NCI-H2227 (cell line): ENCODE results near the gene RHOG.

Experiments used
- DNase-seq: peaks from one replicate; lab custom pipeline; 2025; ENCODE audit not compliant: unreplicated experiment; lab: John Stamatoyannopoulos, UW

RHOG gene

GRCh38 chr11:3860375-3860774 is 19.6 kb upstream of the RHOG start:
- DNase-seq, result no peak

- peak; percentile 69 for DNase-seq
Measured at GRCh38 chr11:3859373-3859881, 18.7 kb upstream of the RHOG start.

GRCh38 chr11:3857628-3858027 is 16.9 kb upstream of the RHOG start:
- no peak for DNase-seq

- DNase-seq, result no peak
Measured at GRCh38 chr11:3856856-3857553, 16.2 kb upstream of the RHOG start.

- peak; percentile 64 for DNase-seq
Measured at GRCh38 chr11:3855808-3856491, 15.2 kb upstream of the RHOG start.

- peak; percentile 99 for DNase-seq
Measured at GRCh38 chr11:3854977-3855807, 14.4 kb upstream of the RHOG start, which contains the start of gene STIM1. STIM1 (plus strand) TSS chr11:3855664; CDS start chr11:3856271, 607 bp downstream.

- DNase-seq, result peak; percentile 73
Measured at GRCh38 chr11:3854660-3854976, 13.9 kb upstream of the RHOG start.

- DNase-seq, result no peak
Measured at GRCh38 chr11:3853899-3854659, 13.3 kb upstream of the RHOG start.

GRCh38 chr11:3853545-3853842 is 12.7 kb upstream of the RHOG start:
- no peak for DNase-seq

GRCh38 chr11:3849297-3849874 is 8.6 kb upstream of the RHOG start:
- peak; percentile 80 for DNase-seq

- no peak for DNase-seq
Measured at GRCh38 chr11:3845670-3846069, 4.9 kb upstream of the RHOG start.

- no peak for DNase-seq
Measured at GRCh38 chr11:3845246-3845645, 4.5 kb upstream of the RHOG start.

- DNase-seq, result no peak
Measured at GRCh38 chr11:3843326-3843725, 2.6 kb upstream of the RHOG start.

GRCh38 chr11:3841426-3842350 is 929 bp upstream of the RHOG start:
- DNase-seq, result peak; percentile 90

- no peak for DNase-seq
Measured at GRCh38 chr11:3840004-3840869, 522 bp downstream of the RHOG start.

GRCh38 chr11:3838504-3838903 is 2.3 kb downstream of the RHOG start:
- DNase-seq, result no peak

- DNase-seq, result no peak
Measured at GRCh38 chr11:3837793-3838192, 3.0 kb downstream of the RHOG start.

GRCh38 chr11:3836903-3837302 is 3.9 kb downstream of the RHOG start:
- DNase-seq, result no peak

GRCh38 chr11:3835751-3836150 is 5.0 kb downstream of the RHOG start:
- DNase-seq, result no peak
